NCI-H82 treated with DMSO at 0.1 percent for 48 hours (cell line): Measurements from ENCODE around the gene RASSF8.

Source experiments
- DNase-seq: peaks from one replicate; lab custom pipeline; 2025; ENCODE audit not compliant: unreplicated experiment; lab: John Stamatoyannopoulos, UW

The RASSF8 gene, protein sequence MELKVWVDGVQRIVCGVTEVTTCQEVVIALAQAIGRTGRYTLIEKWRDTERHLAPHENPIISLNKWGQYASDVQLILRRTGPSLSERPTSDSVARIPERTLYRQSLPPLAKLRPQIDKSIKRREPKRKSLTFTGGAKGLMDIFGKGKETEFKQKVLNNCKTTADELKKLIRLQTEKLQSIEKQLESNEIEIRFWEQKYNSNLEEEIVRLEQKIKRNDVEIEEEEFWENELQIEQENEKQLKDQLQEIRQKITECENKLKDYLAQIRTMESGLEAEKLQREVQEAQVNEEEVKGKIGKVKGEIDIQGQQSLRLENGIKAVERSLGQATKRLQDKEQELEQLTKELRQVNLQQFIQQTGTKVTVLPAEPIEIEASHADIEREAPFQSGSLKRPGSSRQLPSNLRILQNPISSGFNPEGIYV

DNA sequence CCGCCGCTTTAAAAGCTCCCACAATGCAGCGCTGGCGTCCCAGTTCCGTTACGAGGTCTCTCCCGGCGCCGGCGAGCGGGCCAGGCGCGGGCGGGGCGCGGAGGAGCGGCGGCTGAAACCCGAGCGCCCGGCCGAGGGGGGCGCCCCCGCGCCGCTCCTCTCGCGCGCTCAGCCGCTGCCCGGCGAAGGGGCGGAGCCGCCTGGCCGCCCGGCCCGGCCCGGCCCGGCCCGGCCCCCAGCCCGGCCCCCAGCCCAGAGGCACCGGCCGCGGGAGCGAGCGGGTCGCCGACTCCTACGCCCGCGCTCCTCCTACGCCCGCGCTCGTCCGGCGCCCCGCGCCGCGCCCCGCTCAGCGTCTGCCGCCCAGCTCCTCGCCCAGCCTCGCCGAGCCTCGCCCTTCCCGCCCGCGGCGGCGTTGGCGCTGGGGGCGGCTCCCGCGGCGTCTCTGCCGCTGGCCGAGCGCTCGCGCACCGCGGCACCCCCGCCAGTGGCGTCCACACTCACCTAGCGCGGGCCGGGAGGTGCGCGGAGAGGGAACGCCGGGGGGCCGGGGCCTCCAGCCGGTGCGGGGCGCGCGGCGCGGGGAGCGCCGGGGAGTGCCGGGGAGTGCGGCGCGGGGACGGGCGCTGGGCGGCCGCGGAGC, at the start of gene RASSF8:
TSS of gene RASSF8 (plus strand) at position 255 of the 643 bp plus-strand sequence. CDS start 96,662 bp downstream, outside the sequence.
- peak; percentile 59 for DNase-seq

DNA sequence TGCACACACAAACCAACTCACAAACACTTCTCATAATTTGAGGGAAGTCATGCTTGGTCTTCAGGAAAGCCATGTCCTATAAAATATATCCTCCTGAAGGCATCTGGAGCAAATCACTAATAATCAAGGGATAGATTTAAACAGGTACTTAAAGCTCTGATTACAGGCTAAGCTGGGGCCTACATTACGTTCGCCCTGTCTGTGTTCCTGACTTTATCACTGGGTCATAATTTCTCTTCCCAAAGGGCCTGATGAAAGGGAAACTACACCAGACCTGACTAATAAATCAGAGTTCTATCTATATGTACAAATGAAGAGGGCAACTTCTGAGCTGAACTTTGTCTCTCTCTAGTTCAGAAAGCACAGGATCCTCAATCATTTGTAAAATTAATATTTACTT, 43.9 kb upstream of the RASSF8 start:
- peak; percentile 48 for DNase-seq

DNA sequence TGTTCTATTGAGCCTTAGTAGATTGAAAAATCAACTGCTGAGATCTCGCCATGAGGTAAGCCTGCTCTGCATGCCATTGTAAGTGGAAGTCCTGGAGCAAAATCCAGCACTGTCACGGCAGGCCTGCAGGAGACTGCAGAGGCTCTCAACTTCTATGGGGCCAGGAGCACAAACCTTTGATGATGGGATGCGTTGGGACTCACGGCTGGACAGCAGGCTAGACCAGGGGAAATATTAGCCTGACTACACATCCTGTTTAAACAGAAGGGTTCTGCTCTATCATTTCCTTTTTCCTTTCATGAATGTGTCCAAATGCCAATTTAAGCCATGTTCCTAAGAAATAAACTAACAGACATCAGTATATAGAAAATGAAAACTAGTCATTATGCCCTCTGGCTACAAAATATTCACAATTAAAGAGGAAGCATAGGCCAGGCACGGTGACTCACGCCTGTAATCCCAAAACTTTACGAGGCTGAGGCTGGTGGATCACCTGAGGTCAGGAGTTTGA, 33.9 kb upstream of the RASSF8 start:
- no peak for DNase-seq

DNA sequence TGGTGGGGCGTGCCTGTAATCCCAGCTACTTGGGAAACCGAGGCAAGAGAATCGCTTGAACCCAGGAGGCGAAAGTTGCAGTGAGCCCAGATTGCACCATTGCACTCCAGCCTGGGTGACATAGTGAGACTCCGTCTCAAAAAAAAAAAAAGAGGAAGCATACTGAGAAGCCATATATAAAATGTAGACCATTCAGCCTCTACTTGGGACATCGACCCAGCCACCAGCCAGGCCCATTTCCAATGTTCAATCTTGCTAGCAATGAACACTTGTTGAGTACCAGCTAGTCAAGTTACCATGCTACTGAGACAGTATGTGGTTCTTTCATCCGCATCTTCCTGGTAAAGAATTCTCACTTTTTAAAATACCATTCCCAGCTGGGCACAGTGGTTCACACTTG, 33.4 kb upstream of the RASSF8 start:
- no peak for DNase-seq

DNA sequence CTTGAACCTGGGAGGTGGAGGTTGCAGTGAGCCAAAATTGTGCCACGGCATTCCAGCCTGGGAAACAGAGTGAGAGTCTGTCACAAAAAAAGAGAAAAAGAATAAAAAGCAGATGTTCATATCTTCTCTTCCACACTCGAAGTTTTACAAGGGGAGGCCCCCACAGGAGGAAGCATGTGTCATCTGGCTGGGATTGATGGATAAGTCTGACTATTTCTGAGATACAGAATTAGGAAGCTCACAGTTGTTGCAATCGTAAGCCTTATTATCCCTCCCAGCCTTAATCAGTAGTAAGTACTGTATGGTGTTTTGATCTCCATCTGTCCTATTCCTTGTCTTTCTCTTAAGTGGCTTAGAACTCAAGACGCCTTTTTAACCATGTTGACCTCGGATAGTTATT, 31.9 kb upstream of the RASSF8 start:
- DNase-seq, result peak; percentile 99

DNA sequence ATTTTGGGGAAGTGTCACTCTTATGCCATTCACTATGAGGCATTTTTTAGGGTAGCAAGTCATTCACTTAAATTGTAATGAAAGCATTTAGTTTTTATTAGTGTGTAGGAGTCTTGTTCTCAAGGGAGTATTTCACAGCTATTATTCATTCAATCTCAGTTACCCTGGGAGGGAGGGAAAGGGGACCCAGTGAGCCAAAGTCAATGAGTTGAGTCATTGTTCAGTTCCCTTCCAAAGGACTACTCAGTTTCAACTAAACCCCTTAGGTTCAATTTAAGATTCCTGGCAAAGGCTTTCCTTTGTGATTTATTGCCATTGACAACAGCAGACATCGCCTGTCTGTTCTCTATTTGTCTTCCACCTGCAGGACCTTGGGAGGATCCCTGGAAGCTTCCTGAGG, 29.3 kb upstream of the RASSF8 start:
- peak; percentile 46 for DNase-seq

DNA sequence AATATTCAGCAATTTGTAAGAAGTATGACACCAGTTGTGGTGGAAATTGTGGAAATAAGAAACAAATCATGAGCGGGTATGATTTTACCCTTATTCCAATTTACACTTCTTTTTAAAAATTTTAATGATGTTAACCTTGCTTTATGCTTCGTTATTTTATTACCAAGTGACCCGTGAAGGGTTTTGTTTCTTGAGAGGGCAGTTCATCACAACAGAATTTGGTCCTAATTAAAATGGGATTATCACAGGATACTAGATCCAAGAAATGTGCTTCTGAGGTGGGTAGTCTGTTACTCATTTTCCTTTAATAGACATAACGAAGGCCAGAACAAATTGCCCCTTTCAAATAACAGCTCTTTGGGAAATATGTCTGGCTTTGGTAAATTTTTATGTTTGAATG, 25.5 kb upstream of the RASSF8 start:
- DNase-seq, result no peak

DNA sequence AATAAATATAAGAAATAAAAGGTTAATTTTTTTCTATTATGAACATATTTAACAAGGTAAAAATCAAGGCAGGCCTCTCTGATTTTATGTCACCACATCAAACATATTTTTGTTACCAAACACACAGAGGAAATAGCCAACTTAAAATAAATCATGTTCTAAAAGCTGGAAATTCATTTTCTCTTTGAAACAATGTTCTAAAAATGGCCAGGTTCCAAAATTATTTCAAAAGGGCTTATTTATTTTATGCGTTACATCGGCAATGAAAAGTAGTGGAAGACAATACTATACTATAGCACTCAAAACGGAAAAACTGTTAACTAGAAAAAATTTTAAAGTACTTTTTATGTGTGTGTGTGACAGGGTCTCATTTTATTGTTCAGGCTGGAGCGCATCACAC, 24.0 kb upstream of the RASSF8 start:
- DNase-seq, result no peak

DNA sequence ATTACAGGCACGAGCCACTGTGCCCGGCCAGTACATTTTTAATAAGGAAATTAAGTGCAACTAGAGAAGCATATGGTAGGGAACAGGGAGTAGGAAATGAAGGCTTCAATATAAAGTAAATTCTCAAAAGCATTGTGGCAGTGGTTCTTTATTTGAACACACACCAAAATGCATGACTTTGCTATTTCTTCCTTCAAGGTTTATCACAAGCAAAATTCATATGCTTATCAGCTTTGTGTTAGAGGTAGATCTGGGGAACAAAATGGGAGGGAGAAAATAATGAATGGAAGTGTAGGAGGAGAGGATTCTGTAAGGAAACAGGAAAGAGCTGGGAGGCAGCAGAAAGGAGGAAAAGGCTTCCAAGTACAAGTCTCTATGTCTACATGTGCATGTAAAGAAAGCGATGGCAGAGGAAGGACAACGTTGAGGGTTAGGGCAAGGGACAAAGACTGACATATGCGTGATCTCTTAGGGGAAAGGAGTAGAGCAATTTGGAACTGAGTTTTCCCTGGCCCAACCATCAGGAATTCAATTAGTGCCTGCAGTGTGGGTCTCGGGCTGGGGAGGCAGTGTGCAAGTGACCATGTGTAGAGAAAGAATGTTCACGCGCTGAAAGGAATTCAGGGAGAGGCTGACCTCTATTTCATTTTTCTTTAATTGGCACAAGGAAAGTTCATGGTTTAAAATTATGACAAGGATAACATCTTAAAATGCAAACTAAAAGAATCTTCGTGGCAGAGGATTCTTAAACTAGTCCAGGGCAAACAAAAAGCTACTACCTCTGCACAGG, 22.9 kb upstream of the RASSF8 start:
- no peak for DNase-seq

DNA sequence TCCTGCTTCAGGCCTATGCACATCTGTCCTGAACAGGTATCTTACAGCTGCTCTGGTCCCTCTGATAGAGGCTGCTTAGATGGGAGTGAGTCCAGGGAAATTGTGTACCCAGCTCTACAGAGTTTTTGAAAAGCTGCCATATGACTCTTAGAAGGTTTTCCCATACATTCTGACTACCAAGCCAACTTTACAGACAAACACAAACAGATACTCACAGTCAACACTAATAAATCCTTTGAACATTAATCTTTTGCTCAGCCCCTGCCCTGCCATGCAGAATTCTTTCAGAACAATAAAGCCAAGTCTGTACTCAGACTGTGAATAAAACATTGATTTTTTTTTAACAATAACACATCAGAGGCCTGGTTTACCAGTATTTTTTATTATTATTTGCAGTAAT, 21.4 kb upstream of the RASSF8 start:
- DNase-seq, result no peak

DNA sequence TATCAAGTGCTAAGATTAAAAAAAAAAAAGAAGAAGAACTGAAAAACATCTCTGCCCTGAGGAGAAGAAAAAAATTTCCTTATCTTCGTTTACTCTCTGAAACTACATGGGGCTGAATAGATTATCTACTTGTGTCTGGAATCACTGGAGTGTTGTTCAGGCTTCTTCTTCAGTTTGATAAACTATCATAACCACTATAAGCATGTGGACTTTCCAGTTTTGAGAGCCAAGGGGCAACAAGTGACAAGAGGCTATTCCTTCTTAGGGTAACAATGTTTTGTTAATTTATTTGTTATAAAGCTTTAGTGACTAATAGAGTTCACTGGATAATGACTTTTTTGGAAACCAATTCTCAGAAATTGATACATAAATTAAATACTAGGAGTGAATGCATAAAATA, 19.9 kb upstream of the RASSF8 start:
- DNase-seq, result no peak

DNA sequence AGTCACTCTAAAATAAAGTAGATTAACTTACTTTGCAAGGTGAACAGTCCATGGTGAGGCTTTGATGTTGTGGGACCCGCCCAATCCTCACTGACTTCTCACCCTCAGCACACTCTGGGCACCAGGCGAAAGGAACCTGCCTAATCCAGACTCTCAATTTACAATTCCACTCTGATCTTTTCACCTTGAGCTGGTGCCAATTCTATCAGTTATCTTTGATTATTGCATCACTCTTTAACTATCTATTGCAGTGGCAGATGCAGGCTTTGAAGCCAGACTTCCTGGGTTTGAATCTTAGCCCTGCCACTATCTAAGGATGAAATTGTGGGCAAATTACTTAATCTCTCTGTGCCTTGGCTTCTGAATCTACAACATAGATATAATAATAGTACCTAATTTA, 18.9 kb upstream of the RASSF8 start:
- no peak for DNase-seq

DNA sequence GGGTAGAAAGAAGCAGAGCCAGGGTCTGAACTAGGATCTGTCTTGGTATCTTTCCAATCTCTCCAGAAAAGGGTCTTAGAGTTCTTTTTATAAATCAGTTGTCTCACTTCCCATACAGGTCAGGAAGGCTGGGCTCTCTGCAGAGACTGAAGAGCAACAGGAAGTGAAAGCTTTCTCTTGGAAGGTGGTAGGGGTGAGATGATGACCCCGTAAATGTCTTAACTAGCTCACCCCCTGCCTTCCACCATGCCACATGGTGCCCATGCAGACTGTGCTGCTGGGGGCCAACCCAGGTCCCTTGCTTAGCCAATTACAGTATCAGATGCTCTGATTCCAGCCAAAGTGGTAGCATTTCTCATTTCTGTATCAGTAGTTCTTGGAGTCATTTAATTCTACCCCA, 17.6 kb upstream of the RASSF8 start:
- DNase-seq, result no peak

DNA sequence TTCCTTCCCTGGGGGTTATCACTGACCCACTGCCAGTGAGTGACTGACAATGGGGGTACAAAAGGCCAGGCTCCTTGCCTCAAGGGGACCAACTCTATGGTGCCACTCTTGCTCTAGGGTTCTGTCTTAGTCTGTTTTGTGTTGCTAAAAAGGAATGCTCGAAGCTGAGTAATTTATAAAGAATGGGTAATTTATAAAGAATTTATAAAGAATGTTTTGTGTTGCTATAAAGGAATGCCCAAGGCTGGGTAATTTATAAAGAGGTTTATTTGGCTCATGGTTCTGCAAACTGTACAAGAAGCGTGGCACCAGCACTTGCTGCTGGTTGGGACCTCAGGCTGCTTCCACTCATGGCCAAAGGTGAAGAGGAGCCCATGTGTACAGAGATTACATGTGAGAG, 15.8 kb upstream of the RASSF8 start:
- no peak for DNase-seq

DNA sequence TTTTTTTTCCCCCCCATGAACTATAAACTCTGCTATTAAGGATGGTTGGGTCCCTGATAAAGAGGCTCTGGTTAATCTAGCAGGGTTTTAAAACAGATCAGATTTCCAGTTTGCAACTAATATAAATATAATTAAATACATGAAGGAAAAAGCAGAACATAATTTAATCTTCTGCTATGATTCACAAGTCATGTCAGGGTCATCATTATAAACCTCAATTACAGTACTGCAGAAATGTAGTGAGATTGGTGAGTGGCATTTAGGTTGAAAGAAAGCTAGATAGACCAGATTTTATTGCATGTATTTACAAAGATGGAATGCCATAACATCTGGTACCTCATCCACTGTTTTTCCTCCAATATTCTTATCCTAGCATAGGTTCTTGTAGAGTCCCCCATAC, 14.5 kb upstream of the RASSF8 start:
- no peak for DNase-seq

DNA sequence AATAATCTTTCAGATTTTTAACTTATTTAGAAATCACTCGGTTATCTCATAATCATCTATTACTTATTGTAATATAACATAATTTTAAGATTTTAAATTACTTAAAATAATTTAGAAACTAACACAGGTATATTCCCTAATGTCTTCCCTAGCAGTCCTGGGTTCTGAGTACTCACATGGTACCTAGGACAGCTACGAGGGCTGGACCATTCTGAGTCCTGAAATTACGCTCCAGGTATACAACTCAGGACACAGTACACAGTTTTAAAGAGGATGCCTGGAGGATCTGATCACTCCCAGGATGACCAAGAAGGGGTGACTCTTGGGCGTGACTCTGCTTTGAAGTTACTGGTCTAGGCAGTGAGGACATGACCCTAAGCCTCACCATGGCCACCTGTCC, 9.1 kb upstream of the RASSF8 start:
- DNase-seq, result no peak

DNA sequence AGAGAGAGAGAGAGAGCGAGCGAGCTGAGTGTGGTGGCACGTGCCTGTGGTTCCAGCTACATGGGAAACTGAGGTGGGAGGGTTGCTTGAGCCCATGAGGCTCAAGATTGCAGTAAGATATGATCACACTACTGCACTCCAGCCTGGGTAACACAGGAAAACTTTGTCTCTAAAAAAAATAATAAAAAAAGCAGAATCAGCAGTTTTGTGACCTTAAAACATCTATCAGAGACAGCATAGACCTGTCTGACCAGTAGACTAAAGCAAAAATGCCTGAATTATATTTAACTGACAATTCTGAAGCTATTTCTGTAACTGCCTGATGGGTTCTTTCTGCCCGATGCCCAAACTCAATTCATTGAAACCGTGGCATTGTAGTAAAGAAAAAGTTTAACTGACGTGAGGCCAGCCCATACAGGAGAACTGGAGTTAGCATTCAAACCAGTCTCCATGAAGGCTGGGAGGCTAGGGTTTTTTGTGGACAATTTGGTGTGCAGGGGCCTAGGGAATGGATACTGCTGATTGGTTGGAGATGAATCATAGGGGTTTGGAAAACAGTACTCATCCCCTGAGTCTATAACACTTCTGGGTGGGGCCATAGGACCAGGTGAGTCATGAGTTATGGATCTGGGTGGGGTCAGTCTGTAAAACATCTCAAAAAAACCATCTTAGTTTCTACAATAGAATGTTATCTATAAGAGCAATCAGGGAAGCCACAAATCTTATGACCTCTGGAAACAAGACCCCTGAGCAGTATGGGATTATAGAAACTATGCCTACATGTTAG, 8.0 kb upstream of the RASSF8 start:
- DNase-seq, result no peak

DNA sequence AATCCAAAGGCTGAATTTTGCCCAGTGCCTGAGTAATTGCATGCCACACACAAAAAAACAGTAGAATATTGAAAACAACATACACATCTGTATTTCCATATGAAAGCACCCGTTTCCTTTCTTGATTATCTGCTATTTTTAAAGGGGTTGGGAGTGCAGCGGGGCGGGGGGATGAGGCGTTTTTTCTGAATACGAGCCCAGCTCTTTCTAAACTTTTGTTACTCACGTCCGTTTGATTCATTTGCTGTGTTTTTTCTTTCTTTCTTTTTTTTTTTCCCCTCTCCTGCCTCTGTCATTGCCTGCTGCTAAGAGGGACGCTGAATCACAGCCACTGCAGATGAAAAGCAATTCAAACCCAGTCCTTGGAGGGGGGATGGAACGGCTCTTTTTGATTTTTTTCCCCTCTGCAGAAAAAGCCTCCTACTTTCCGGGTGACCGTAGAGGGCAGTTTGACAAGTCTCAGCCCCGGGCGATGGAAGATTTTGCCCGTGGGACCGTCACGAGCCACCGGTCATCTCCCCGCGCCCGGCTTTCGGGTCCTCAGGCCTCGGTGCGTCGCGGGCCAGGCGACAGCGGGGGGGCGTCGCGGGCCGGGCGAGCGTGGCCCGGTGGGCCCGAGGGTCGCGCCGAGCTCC, 572 bp upstream of the RASSF8 start:
- DNase-seq, result no peak

DNA sequence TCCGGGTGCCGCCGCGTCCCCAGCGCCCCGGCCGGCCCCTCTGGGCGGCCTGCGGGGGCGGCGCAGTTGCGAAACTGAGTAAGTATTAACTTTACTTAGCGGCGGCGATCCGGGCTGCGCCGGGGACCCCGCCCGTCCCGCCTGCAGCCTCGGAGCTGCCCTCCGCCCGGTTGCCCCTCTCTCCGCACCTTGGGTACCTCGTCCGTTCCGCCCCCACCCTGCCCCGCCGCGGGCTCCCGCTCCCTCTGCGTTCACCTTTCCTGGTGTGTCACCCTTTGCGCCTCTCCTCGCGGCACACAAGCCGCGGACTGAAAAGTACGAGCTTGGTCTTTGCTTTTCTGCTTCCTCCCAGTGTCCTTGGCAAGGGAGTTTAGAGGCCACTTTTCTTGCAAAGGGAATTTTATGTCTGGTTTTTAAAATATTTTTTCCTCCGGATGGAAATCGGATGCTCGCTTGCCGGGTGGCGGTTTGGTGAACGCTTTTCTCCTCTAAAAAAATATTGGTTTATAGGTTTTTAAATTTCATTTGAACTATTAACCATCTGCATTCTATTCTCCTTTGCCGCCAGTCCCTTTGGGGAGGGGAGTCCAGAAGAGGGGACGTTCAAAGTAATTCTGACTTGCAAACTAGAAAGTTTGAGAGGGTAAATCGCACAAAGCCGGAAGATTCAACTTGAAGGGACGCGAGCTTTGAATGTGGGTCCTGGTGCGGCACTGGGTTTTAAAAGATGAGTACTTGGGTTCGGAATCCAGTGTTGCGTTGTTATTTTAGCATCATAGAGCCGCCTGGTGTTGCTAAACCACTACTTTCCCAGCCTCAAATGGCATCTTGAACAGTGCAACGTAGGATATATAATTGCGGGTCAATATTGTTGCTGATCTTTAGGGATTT, 834 bp downstream of the RASSF8 start:
- DNase-seq, result no peak
